ENCODE results near the gene UQCC3.

UQCC3 gene

GRCh38 chr11:62671608-62672389 lies at the start of gene UQCC3, which contains the start of gene LBHD1:
Gene UQCC3, plus strand, starts transcription at chr11:62671673. Its CDS starts 73 bp downstream, at chr11:62671746.
Gene LBHD1, minus strand, starts transcription at chr11:62672267. Its CDS starts 2,236 bp downstream, at chr11:62670031.
- peak; percentile 62 for DNase-seq (ENCODE audit: extremely low spot score)
- ChIA-PET POLR2A (interaction anchor here (0.7 to 7.2 kb wide), 44 partner anchors 9 to 276 kb away, joined by 3 to 61 read pairs (median 5); partner anchors contain the start of genes B3GAT3, BSCL2, EEF1G and GANAB), CTCF (interaction anchor here (0.5 to 2.1 kb wide), 4 partner anchors 9 to 211 kb away, joined by 3 to 13 read pairs (median 4); no protein-coding TSS in a partner anchor)
- peak; percentile 26; the same call in 1 of the 2 replicates for TF ChIP-seq L3MBTL2 (conservative IDR thresholded peaks at IDR 0.05)
- TF ChIP-seq FOXM1 (IDR thresholded peaks at IDR 0.05; ENCODE audit: borderline replicate concordance) = no peak
- peak; percentile 56 for TF ChIP-seq ELF4 (IDR thresholded peaks at IDR 0.05)
- TF ChIP-seq FOXK2 (IDR thresholded peaks at IDR 0.05) = no peak
- TF ChIP-seq CTBP1 (IDR thresholded peaks at IDR 0.05; ENCODE audit: borderline replicate concordance) = 0 out of 2 replicates have a peak, but pooled peaks have one; percentile 6
- no peak for TF ChIP-seq LEF1 (IDR thresholded peaks at IDR 0.05; ENCODE audit: borderline replicate concordance)

- POLR2A ChIA-PET = interaction anchor here (0.8 to 4.6 kb wide), 19 partner anchors 9 to 219 kb away, joined by 3 to 61 read pairs (median 5); partner anchors contain the start of genes C11orf98, CSKMT, EEF1G and EML3
- CTCF ChIA-PET = interaction anchor here (0.7 to 1.4 kb wide), 2 partner anchors 11 to 31 kb away, joined by 3 to 5 read pairs; partner anchors contain the start of gene TUT1
- no peak for TF ChIP-seq L3MBTL2 (conservative IDR thresholded peaks at IDR 0.05)
- no peak for TF ChIP-seq FOXK2 (IDR thresholded peaks at IDR 0.05)
- no peak for TF ChIP-seq CTBP1 (IDR thresholded peaks at IDR 0.05; ENCODE audit: borderline replicate concordance)
- TF ChIP-seq SUZ12 (IDR thresholded peaks at IDR 0.05) = no peak
- no peak for DNase-seq (ENCODE audit: extremely low spot score)
Measured at GRCh38 chr11:62622476-62623089, 48.9 kb upstream of the UQCC3 start.

GRCh38 chr11:62627713-62628112 lies 43.8 kb upstream of the UQCC3 start:
- TF ChIP-seq L3MBTL2 (conservative IDR thresholded peaks at IDR 0.05) (no peak), FOXK2 (IDR thresholded peaks at IDR 0.05) (no peak), NFRKB (IDR thresholded peaks at IDR 0.05) (no peak), ARNT (IDR thresholded peaks at IDR 0.05) (no peak), FOXA1 (IDR thresholded peaks at IDR 0.05) (no peak), SP1 (IDR thresholded peaks at IDR 0.05) (no peak), BHLHE40 (IDR thresholded peaks at IDR 0.05; ENCODE audit: borderline replicate concordance) (no peak)
- DNase-seq (ENCODE audit: extremely low spot score) = no peak
- ChIA-PET CTCF (no interaction called here), POLR2A (interaction anchor here (1.5 kb wide), 1 partner anchor 36 kb away, joined by 4 read pairs; the partner anchor contains the start of gene TUT1)

- no peak for DNase-seq (ENCODE audit: extremely low spot score)
- TF ChIP-seq SP1 (IDR thresholded peaks at IDR 0.05) (no peak), CTBP1 (IDR thresholded peaks at IDR 0.05; ENCODE audit: borderline replicate concordance) (no peak), ZNF384 (IDR thresholded peaks at IDR 0.05) (no peak), ARNT (IDR thresholded peaks at IDR 0.05) (no peak), TARDBP (IDR thresholded peaks at IDR 0.05) (no peak)
- ChIA-PET CTCF (interaction anchor here (1.6 kb wide), 1 partner anchor 41 kb away, joined by 4 read pairs; the partner anchor contains the start of gene TUT1), POLR2A (no interaction called here)
Measured at GRCh38 chr11:62632492-62632891, 39.0 kb upstream of the UQCC3 start.

GRCh38 chr11:62644220-62644619 lies 27.3 kb upstream of the UQCC3 start:
- DNase-seq (ENCODE audit: extremely low spot score) = no peak
- ChIA-PET POLR2A (interaction anchor here (0.8 to 2.8 kb wide), 6 partner anchors 9 to 83 kb away, joined by 3 to 19 read pairs (median 6); partner anchors contain the start of genes B3GAT3, HNRNPUL2, INTS5 and LBHD1), CTCF (interaction anchor here (1.9 kb wide), 1 partner anchor 10 kb away, joined by 5 read pairs; no protein-coding TSS in a partner anchor)
- no peak for TF ChIP-seq NFRKB (IDR thresholded peaks at IDR 0.05)
- TF ChIP-seq ZNF384 (IDR thresholded peaks at IDR 0.05) = peak; percentile 70

GRCh38 chr11:62645671-62645945 lies 25.9 kb upstream of the UQCC3 start:
- no peak for DNase-seq (ENCODE audit: extremely low spot score)
- ChIA-PET POLR2A (interaction anchor here (0.8 to 4.3 kb wide), 13 partner anchors 9 to 108 kb away, joined by 3 to 33 read pairs (median 6); partner anchors contain the start of genes C11orf98, CSKMT, EEF1G and EML3), CTCF (interaction anchor here (1.1 kb wide), 1 partner anchor 103 kb away, joined by 3 read pairs; no protein-coding TSS in a partner anchor)
- no peak for TF ChIP-seq FOXK2 (IDR thresholded peaks at IDR 0.05)
- TF ChIP-seq L3MBTL2 (conservative IDR thresholded peaks at IDR 0.05) = no peak
- TF ChIP-seq FOXM1 (IDR thresholded peaks at IDR 0.05; ENCODE audit: borderline replicate concordance) = no peak
- TF ChIP-seq ZNF384 (IDR thresholded peaks at IDR 0.05) = no peak
- no peak for TF ChIP-seq BHLHE40 (IDR thresholded peaks at IDR 0.05; ENCODE audit: borderline replicate concordance)
- no peak for TF ChIP-seq CTBP1 (IDR thresholded peaks at IDR 0.05; ENCODE audit: borderline replicate concordance)
- TF ChIP-seq HDGF (IDR thresholded peaks at IDR 0.05; ENCODE audit: borderline replicate concordance) = no peak
- TF ChIP-seq SUZ12 (IDR thresholded peaks at IDR 0.05) = no peak

GRCh38 chr11:62645946-62646824 lies 25.3 kb upstream of the UQCC3 start, which contains the start of gene GANAB:
Gene GANAB, minus strand, starts transcription at chr11:62646613. Its CDS starts 14 bp downstream, at chr11:62646599.
- POLR2A ChIA-PET = interaction anchor here (0.6 to 4.3 kb wide), 17 partner anchors 9 to 108 kb away, joined by 3 to 33 read pairs (median 4); partner anchors contain the start of genes B3GAT3, C11orf98, CSKMT and EEF1G
- TF ChIP-seq ELF4 (IDR thresholded peaks at IDR 0.05) (0 out of 2 replicates have a peak, but pooled peaks have one; percentile 5), HDGF (IDR thresholded peaks at IDR 0.05; ENCODE audit: borderline replicate concordance) (no peak), PKNOX1 (IDR thresholded peaks at IDR 0.05) (peak; percentile 72), TARDBP (IDR thresholded peaks at IDR 0.05) (no peak), FOXM1 (IDR thresholded peaks at IDR 0.05; ENCODE audit: borderline replicate concordance) (no peak)
- peak; percentile 99 for DNase-seq (ENCODE audit: extremely low spot score)
- CTCF ChIA-PET = interaction anchor here (1.1 kb wide), 1 partner anchor 103 kb away, joined by 3 read pairs; no protein-coding TSS in a partner anchor

Measured in HEK293T (cell line).